Stimulated activated CD4-positive, alpha-beta T cell treated with anti-CD3 and anti-CD28 coated beads, Interleukin-15, amount 100 ng/mL, for 48 hours (primary cell): Measurements from ENCODE around the gene RPS19.
A peak's percentile ranks its signal among the peaks of the same experiment; 100 is the strongest.
"Not testable (repeated sequence)": the region's sequence is repeated elsewhere in the genome, so short reads cannot be mapped to it uniquely, and the experiment has no call there.

ENCODE experiments used
- DNase-seq, 2 donors: peaks; one replicate each; pipeline ENCODE4 v3.0.0-alpha.2; 2020; ENCODE audit warnings: low read depth in 2 of 2

The RPS19 gene

DNA sequence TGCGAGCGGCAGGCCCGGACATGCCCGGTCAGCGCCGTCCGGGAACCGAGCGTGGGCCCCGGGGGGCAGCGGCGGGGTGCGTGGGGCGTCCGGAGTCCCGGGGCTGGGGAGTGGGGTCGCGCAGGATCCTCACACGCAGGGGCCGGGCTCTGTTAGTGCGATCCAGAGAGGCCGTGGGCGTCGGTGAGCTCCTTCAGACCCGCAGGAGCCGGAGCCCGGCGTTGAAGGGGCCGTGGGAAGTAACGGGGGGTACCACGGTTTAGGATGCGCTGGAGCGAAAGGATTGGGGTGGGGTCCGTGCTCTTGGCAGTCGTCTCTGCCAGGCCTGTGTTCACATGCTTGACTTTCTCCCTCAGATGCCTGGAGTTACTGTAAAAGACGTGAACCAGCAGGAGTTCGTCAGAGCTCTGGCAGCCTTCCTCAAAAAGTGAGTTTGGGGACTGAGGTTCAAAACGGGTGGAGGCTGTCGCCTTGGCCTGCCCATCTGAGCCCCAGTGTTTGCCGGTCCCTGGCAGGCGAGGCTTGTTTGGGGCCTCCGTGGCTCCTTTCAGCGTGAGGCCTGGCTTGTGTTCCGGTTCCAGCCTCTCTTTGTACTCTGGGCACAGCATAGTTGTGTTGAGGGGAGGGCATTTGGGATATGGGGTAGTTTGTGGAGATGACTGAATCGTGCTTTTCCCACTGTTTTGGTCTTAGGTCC is 512 bp downstream of the RPS19 start:
- DNase-seq: no peak

GRCh38 chr19:41861116-41861768 is 1.2 kb downstream of the RPS19 start:
- DNase-seq: no peak

GRCh38 chr19:41861846-41862245 is 1.8 kb downstream of the RPS19 start:
- DNase-seq: no peak

DNA sequence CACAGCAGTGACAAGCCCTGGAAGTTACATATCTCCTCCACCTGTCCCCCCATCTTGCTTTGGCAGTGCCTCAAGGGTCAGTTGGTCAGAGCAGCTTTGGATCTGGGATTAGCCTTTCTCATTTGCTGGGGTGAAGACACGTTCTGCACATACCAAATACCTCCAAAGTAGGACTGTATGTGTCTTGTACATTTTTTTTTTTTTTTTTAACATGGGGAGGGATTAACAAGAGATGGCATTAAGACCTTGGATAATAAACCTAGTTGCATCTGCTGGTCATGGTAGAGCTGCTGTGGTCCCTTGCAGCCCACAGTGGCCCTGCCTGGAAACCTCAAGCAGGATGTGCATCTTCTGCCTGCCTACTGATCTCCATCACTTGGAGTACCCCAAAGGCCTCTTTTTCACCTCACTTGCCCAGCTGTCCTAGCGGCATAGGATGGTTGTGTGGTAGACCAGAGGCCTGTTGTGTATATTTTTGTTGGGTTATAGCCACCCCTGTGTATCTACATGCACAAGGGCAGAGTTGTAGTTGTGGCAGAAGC is 2.5 kb downstream of the RPS19 start:
- no peak for DNase-seq

DNA sequence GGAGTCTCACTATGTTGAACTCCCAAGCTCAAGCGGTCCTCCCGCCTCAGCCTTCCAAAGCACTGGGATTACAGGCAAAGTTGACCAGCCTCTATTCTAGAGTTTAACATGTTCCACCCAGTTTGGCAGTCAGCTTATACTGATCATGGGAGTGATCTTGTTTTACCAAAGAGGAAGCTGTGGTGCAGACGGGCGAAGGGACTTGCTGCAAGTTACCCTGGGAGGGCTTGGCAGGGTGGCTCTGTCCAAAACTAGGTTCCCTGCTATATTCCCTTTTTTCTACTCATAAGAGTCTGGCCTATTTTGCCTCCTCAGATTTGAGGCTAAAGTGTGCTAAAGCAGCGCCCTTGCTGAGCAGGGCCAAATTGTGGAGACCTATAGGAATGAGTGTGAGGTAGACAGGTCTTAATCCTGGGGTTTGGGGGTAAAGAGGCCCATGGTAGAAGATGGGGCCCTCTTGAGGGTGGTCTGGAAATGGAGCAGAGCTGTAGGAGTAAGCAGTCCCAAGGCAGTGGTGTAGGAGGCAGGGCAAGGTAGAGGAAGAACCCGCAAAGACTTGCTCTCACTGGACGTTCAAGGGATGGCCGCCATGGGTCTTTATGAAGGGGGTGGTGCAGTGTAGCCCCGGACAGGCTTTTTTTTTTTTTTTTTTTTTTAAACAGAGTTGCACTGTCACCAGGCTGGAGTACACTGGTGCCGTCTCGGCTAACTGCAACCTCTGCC is 3.3 kb downstream of the RPS19 start:
- no peak for DNase-seq

- DNase-seq: no peak
Observed at GRCh38 chr19:41864374-41864773, 4.3 kb downstream of the RPS19 start.

DNA sequence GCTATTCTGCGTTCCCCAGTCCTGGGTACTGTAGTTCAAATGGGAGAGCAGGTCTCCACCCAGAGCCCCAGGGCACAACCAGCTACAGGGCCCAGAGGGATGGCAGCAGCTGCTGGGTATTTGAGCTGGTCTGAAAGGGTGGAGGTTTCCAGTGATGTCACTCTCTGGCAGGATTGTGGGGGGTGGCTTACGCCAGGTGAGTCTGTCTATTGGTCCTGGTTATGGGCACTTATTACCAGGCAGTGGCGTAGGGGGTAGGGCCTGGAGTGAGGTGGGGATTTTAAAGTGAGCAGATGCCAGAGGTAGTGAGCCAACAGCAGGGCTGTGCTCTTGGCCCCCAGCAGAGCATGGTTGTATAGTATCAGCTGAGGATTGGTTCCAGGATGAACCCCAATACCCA is 6.2 kb downstream of the RPS19 start:
- no peak for DNase-seq

- DNase-seq: no peak
Observed at GRCh38 chr19:41868120-41868988, 8.3 kb downstream of the RPS19 start.

- DNase-seq: no peak
Observed at GRCh38 chr19:41868989-41869300, 8.9 kb downstream of the RPS19 start.

GRCh38 chr19:41869374-41869955 is 9.4 kb downstream of the RPS19 start:
- no peak for DNase-seq

DNA sequence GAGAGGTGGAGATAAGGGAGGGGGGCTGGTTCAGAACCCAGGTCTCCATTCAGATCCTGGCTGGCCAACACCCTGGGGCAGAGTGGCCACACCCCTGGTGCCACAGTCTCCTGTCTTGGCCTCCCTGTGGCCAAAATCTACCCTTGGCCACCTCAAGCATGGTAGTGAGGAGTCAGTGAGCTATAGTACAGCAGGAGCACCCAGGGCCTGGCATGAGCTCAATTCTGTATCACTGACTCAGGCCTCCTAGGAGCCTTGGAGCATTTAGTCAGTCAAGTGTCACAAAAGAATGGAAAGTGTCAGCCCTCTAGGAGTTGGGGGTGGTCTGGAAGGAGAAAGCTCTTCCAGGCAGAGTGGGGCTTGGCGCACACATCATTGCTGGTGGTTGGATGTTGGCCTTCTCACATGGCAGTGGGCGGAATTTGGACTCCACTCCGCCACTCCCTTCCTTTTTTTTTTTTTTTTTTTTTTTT is 10.4 kb downstream of the RPS19 start:
- no peak for DNase-seq

GRCh38 chr19:41871573-41872383 is 11.7 kb downstream of the RPS19 start:
- DNase-seq: peak; percentile 59 to 69

DNA sequence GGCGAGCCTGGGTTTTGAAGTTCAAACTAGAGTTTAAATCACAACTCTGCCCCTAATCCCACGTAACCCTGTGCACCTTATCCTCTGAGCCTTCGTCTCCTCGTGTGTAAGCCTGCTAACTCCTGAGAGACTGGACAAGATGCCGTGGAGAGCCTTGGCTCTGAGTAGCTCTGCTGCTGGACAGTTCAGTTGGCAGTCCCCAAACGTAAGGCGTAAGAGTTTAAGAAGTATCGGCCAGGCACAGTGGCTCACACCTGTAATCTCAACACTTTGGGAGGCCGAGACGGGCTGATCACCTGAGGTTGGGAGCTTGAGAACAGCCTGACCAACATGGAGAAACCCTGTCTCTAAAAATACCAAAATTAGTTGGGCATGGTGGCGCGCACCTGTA is 12.3 kb downstream of the RPS19 start:
- DNase-seq: no peak

- DNase-seq: peak in 1 of 2 donors; percentile 53
Observed at GRCh38 chr19:41872775-41873647, 13.0 kb downstream of the RPS19 start.

- DNase-seq: not testable (repeated sequence)
Observed at GRCh38 chr19:41875973-41876372, 15.9 kb downstream of the RPS19 start.

DNA sequence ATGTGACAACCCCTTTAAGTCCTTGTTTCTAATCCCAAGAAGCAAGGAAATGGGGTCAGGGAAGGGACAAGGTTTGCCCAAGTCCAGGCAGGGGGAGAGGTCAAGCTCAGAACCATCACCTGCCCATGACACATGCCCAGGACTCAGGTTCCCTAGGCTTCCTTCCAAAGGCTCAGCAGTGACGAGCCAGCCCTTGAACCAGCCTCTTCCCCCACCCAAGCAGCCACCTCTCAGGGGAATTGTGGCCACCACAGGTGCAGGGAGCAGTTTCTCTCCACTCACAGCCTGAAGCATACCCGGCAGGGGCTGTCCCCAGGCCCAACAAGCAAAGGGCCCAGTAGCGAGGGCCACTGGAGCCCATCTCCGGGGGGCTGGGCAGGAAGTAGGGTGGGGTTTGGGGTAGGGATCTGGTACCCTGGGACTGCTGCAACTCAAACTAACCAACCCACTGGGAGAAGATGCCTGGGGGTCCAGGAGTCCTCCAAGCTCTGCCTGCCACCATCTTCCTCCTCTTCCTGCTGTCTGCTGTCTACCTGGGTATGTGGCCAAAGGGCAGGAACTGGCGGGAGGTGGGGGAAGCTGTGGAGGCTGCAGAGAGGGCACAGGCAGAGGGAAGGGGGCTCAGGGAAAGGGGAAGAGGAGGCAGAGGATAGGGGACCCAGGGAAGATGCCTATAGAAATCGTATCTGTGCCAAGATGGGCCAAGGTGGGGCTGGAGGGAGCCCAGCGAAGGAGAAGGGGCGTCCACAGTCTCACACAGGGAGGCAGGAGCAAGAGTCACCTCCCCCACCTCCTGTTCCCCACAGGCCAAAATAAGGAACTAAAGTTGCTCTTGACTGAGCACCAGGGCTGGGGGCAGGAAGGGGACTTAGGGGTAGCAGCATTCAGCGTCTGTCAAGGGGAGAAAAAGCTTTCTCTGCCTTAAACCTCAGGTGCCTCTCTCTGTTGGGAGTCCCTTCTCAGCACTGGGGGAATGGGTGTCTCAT is 17.1 kb downstream of the RPS19 start, which contains the start of gene CD79A:
Gene CD79A, plus strand, starts transcription at position 433 of the 986 bp plus-strand sequence. Its CDS starts 26 bp downstream, at position 459.
- no peak for DNase-seq

- no peak for DNase-seq
Observed at GRCh38 chr19:41877916-41878905, 18.2 kb downstream of the RPS19 start.
